HG02973 (cell line): ENCODE results near the gene MAFG.
A peak's percentile ranks its signal among the peaks of the same experiment; 100 is the strongest.

Experiments
- ATAC-seq: cut with Tn5 transposase; IDR thresholded peaks from one replicate; pipeline ENCODE4 v1.9.1; 2021; ENCODE audit warnings: moderate library complexity; ENCODE audit not compliant: unreplicated experiment

MAFG gene

GRCh38 chr17:81927653-81928543 lies at the start of gene MAFG:
TSS of gene MAFG (minus strand) at chr17:81927735. CDS start at chr17:81923185, 4,550 bp downstream.
- ATAC-seq, result peak; percentile 49

GRCh38 chr17:81976332-81977210 lies 49.0 kb upstream of the MAFG start:
- peak; percentile 3 for ATAC-seq

- no peak for ATAC-seq
These were observed 45.9 kb upstream of the MAFG start for GRCh38 chr17:81973432-81973831.

- ATAC-seq, result no peak
These were observed 41.6 kb upstream of the MAFG start for GRCh38 chr17:81968850-81969812.

- no peak for ATAC-seq
These were observed 40.8 kb upstream of the MAFG start for GRCh38 chr17:81968396-81968745.

GRCh38 chr17:81967533-81968395 lies 40.2 kb upstream of the MAFG start:
- ATAC-seq, result no peak

- no peak for ATAC-seq
These were observed 39.7 kb upstream of the MAFG start for GRCh38 chr17:81967244-81967532.

- no peak for ATAC-seq
These were observed 39.1 kb upstream of the MAFG start for GRCh38 chr17:81966343-81967243.

GRCh38 chr17:81964081-81964849 lies 36.7 kb upstream of the MAFG start:
- ATAC-seq, result no peak

- ATAC-seq, result no peak
These were observed 35.2 kb upstream of the MAFG start for GRCh38 chr17:81962499-81963441.

GRCh38 chr17:81961521-81962498 lies 34.3 kb upstream of the MAFG start:
- ATAC-seq, result no peak

- no peak for ATAC-seq
These were observed 33.6 kb upstream of the MAFG start, which contains the start of gene NOTUM for GRCh38 chr17:81961087-81961511. TSS of gene NOTUM (minus strand) at chr17:81961187. CDS start at chr17:81960909, 278 bp downstream.

GRCh38 chr17:81960130-81960958 lies 32.8 kb upstream of the MAFG start:
- no peak for ATAC-seq

- ATAC-seq, result no peak
These were observed 32.0 kb upstream of the MAFG start for GRCh38 chr17:81959362-81960129.
